Vagina (tissue), 2 donors: Measurements from ENCODE around the gene PTPA.

Experiments used
- POLR2A ChIP-seq, 2 donors: fragments of 450-650 bp; IDR thresholded peaks; one replicate each; pipeline ENCODE4 v1.6.1; 2017; ENCODE audit warnings: antibody characterized with exemption in 2 of 2, mild to moderate bottlenecking in 2 of 2, moderate library complexity in 2 of 2
- POLR2AphosphoS5 ChIP-seq, 2 donors: sonication (generic); formaldehyde crosslinking; IDR thresholded peaks; one replicate each; pipeline ENCODE4 v1.9.0; 2017; ENCODE audit warnings: antibody characterized with exemption in 2 of 2, mild to moderate bottlenecking in 2 of 2, low read depth in 1 of 2; ENCODE audit not compliant: insufficient read depth in 1 of 2
- TF ChIP-seq, protein P1 (sequence below), 3 experiments: fragments of 450-650 bp in 2 of 3; fragments of 200-600 bp in 1 of 3; sonication (generic) in 1 of 3; IDR thresholded peaks; one replicate each; pipeline ENCODE4 v1.5.1; 2017 to 2019; ENCODE audit warnings: antibody characterized with exemption in 3 of 3, mild to moderate bottlenecking in 2 of 3, moderate library complexity in 2 of 3

DNA sequence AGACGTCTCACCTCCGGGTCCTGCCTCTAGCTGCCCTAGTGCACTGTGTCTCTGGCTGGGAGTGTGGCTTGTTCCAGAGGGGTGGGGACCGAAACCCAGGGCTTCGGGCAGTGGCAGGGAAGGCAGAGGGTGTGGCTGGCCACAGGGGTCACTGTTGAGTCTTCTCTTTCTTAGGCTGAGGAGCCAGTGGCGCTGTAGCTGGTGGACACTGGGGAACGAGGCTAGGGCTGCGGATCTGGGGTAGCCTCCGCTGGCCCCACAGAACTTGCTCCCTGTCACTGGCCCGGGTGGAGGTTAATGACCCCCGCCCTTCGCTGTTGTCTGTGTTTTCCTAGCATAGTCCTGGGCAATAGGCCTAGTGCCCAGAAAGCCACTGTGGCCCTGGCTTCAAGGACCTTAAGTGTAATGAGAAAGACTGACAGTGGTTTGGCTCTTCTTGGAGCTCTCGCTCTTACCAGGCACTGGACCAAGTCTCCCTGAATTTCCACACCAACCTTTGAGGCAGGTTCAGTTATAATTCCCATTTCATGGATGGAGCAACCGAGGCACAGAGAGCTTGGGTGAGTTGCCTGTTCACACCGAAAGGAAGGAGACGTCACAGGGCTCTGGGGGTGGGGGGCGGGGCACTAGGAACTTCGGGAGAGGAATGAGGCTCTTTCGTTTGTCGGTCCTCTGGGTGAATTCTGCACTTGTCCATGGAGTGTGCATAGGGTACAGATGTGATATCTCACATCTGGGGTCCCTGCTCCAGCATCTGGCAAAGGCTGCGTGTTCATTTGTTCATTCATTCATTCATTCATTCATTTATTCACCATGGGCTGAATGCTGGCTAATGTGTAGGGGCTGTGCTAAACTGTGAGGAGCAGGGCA lies 71.6 kb downstream of the PTPA start:
- TF ChIP-seq, protein P1, sequence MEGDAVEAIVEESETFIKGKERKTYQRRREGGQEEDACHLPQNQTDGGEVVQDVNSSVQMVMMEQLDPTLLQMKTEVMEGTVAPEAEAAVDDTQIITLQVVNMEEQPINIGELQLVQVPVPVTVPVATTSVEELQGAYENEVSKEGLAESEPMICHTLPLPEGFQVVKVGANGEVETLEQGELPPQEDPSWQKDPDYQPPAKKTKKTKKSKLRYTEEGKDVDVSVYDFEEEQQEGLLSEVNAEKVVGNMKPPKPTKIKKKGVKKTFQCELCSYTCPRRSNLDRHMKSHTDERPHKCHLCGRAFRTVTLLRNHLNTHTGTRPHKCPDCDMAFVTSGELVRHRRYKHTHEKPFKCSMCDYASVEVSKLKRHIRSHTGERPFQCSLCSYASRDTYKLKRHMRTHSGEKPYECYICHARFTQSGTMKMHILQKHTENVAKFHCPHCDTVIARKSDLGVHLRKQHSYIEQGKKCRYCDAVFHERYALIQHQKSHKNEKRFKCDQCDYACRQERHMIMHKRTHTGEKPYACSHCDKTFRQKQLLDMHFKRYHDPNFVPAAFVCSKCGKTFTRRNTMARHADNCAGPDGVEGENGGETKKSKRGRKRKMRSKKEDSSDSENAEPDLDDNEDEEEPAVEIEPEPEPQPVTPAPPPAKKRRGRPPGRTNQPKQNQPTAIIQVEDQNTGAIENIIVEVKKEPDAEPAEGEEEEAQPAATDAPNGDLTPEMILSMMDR (IDR thresholded peaks at IDR 0.05), result no peak
- TF ChIP-seq POLR2AphosphoS5 (IDR thresholded peaks at IDR 0.05; ENCODE audit: insufficient read depth in 1 of 2, low read depth in 1 of 2), result no peak
- no peak for TF ChIP-seq POLR2A (IDR thresholded peaks at IDR 0.05)
